GM10266 (cell line): ENCODE data around the gene INAFM2.

Experiments used
- DNase-seq: peaks from one replicate; pipeline ENCODE4 v3.0.0; 2012; ENCODE audit errors: extremely low spot score
- CTCF ChIP-seq: IDR thresholded peaks from 2 replicates; pipeline ENCODE4 v1.5.1; 2012; ENCODE audit warnings: mild to moderate bottlenecking, low read depth; ENCODE audit not compliant: control insufficient read depth, insufficient read depth; ENCODE audit errors: missing control alignments

Gene INAFM2

GRCh38 chr15:40334541-40334940, 11.0 kb downstream of the INAFM2 start:
- TF ChIP-seq CTCF, result no peak
- no peak for DNase-seq

- no peak for TF ChIP-seq CTCF
Measured at GRCh38 chr15:40334941-40335795, 11.7 kb downstream of the INAFM2 start.

GRCh38 chr15:40335938-40336743, 12.6 kb downstream of the INAFM2 start:
- no peak for DNase-seq
- TF ChIP-seq CTCF, result no peak

More at GRCh38 chr15:40334941-40335795, 11.7 kb downstream of the INAFM2 start:
- no peak for DNase-seq

- DNase-seq, result peak; percentile 72
- peak; percentile 66 for TF ChIP-seq CTCF
Measured at GRCh38 chr15:40336744-40337122, 13.2 kb downstream of the INAFM2 start.

GRCh38 chr15:40337597-40337996, 14.1 kb downstream of the INAFM2 start:
- no peak for TF ChIP-seq CTCF
- DNase-seq, result no peak

- DNase-seq, result peak; percentile 90
- TF ChIP-seq CTCF, result peak; percentile 87
Measured at GRCh38 chr15:40338041-40338657, 14.7 kb downstream of the INAFM2 start.
